Stimulated activated CD4-positive, alpha-beta T cell treated with anti-CD3 and anti-CD28 coated beads, TNF-alpha, amount 100 ng/mL, for 24 hours (primary cell): Measurements from ENCODE around the gene ADGRB3.
"Not testable (repeated sequence)": the region's sequence is repeated elsewhere in the genome, so short reads cannot be mapped to it uniquely, and the experiment has no call there.

Experiments
- DNase-seq, 3 experiments: peaks; one replicate each; pipeline ENCODE4 v3.0.0-alpha.2; 2020; ENCODE audit warnings: low read depth in 3 of 3

ADGRB3 gene

DNA sequence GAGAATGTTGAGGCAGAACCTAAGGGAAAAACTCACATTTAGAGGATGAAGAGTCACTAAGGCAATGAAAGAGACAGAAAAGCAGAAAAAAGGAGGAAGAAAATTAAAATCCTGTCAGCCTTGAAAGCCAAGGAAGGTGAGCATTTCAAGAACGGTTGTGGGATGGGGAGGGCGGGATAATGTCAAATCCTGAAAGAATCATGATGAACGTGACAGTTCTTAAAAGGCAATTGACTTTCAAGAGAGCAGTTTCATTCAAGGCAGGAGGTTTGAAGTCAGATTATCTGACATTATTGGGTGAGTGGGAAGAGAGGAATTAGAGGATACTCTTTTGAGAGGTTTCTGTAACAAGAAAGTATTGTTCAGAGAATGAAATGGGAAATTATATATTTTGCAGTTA lies 284.5 kb downstream of the ADGRB3 start:
- no peak for DNase-seq

GRCh38 chr6:68941345-68941744 lies 306.3 kb downstream of the ADGRB3 start:
- no peak for DNase-seq

- DNase-seq: no peak
Observed at GRCh38 chr6:68947721-68948120, 312.6 kb downstream of the ADGRB3 start.

DNA sequence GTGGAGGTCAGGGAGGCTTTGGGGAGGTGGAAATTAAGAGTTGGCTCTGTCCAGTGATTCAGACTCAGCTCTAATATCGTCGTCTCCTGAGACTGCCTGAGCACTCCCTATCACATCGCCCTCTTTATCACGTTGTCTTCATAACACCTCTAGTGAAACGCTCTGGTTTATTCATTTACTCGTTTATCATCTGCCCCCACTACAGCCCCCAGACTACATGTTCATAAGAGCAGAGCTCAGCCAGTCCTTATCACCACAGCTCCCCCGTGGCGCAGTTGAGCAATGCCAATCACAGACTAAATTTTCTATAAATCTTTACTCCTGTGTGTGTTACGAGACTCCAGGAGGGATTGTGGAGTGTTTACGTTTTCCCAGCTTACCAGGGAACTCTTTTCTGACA lies 316.2 kb downstream of the ADGRB3 start:
- no peak for DNase-seq

DNA sequence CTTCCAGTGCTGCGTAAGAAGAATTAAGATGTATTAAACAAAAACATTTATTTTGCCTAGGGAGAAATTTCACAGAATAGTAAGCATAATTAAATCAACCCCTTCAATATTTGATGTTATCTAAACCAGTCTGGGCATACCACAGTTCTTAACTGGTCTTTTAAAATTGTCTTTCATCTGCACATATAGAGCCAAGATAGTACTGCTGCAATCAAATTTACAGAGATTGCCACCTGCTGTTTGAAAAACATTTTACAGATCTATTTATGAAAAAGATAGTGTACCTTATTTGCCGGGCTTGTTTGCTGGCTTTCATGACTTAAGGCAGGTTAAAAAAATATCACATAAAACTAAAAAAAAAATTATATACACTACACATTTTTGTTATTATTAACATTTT lies 323.2 kb downstream of the ADGRB3 start:
- no peak for DNase-seq

GRCh38 chr6:68967549-68968300 lies 332.6 kb downstream of the ADGRB3 start:
- peak; percentile 26 to 30 (median 29) for DNase-seq

DNA sequence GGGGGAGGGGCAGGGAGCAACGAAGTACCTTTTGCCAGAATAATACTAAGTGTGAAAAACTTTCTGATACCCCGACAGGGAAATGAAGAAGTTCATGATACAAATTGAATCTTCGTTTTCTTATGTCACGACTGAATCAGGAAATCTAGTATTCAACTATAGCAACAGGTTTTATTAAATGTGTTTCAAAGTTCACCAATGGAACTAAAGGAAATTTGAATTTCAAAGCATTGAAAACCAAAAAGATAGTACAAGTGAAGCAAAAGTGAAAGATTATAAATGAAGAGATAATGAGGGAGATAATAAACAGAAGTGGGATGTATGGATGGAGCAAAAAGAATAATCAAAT lies 333.2 kb downstream of the ADGRB3 start:
- DNase-seq: no peak

GRCh38 chr6:68973066-68973465 lies 338.0 kb downstream of the ADGRB3 start:
- no peak for DNase-seq

DNA sequence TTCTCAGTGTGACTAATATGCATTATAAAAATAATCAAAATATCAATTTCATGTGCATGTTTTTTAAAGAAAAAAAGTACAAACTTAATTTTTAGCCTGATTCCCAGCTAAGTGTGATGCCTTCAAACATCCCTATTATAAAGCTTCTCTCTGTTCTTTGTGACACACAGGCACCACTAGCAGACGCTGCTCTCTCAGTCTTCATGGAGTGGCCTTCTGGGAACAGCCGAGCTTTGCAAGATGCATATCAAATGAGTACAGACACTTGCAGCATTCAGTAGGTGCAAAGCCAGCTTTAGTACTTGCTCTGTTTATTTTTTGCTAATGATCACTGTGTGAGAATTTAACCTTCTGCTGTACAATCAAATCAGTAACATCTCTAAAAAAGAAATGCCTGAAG lies 340.0 kb downstream of the ADGRB3 start:
- DNase-seq: no peak

DNA sequence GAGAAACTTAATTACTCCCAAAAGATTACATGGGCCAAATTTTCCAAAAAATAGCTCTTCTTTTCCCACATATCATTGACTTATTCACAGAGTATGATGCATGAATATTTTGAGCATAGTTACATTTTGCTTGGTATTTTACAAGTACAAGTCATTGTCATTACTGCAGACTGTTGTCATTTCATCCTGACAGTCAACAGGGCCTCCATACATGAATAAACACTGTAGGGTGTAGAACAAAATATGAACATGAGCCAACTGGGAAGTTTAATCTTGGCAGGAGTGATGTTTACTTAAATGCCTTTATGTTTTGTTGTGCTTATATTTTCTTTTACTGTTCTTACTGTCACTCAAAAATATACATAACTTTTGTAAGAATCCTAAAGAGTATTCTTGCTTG lies 340.7 kb downstream of the ADGRB3 start:
- DNase-seq: no peak

DNA sequence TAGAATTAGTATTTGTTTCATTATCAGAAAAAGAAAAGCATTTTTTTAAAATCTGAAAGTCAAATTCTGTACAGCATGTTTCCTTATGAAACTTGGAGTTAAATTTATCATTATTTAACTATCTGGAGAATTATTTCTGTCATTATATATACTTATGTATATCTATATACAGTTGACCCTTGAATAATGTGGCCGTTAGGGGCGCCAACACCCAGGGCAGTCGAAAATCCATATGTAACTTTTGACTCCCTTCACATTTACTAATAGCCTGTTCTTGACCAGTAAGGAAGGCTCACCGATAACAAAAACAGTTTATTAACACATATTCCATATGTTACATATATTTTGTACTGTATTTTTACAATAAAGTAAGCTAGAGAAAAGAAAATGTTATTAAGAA lies 341.2 kb downstream of the ADGRB3 start:
- DNase-seq: no peak

DNA sequence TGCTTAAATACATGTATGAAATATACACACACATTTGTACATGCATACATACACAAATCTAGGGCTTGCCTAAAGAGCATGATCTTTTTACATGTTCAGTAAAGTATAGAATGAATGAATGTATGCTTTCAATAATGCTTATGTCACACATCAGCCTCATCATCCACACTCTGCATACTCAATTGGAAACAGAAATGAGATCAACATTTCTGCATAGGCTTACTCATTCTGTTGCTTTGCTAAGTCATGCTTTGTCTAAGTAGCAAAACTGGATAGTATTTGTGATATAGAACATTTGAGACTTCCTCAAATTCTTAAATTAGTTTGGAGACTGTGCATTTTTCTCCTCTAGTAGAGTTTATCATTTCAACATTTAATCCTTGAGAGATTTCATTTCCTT lies 343.3 kb downstream of the ADGRB3 start:
- DNase-seq: no peak

- not testable (repeated sequence) for DNase-seq
Observed at GRCh38 chr6:68981668-68982067, 346.6 kb downstream of the ADGRB3 start.

DNA sequence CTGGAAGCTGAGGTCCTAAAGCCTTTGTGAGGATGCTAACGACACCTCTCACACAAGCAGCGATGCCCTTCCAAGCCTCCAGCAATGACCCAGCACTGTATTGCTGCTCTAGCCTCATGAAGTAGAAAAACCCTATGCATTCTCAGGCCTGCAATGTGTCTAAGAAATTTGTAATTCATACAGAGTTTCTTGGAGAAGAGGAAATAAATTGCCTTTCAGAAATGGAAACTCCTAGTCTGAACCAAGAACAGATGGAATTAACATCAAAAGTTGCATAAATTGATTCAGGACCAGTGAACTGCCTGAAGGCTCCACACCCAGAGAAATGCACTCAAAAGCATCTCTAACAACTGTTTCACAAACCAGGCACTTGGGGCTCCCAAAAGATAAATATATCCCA lies 353.6 kb downstream of the ADGRB3 start:
- DNase-seq: no peak

- DNase-seq: no peak
Observed at GRCh38 chr6:68990317-68990716, 355.2 kb downstream of the ADGRB3 start.

GRCh38 chr6:68993911-68994310 lies 358.8 kb downstream of the ADGRB3 start:
- no peak for DNase-seq

- no peak for DNase-seq
Observed at GRCh38 chr6:68994521-68994920, 359.4 kb downstream of the ADGRB3 start.

- no peak for DNase-seq
Observed at GRCh38 chr6:69005199-69005598, 370.1 kb downstream of the ADGRB3 start.

- no peak for DNase-seq
Observed at GRCh38 chr6:69007781-69008180, 372.7 kb downstream of the ADGRB3 start.

- no peak for DNase-seq
Observed at GRCh38 chr6:69012211-69012610, 377.1 kb downstream of the ADGRB3 start.

- no peak for DNase-seq
Observed at GRCh38 chr6:69012876-69013275, 377.8 kb downstream of the ADGRB3 start.

DNA sequence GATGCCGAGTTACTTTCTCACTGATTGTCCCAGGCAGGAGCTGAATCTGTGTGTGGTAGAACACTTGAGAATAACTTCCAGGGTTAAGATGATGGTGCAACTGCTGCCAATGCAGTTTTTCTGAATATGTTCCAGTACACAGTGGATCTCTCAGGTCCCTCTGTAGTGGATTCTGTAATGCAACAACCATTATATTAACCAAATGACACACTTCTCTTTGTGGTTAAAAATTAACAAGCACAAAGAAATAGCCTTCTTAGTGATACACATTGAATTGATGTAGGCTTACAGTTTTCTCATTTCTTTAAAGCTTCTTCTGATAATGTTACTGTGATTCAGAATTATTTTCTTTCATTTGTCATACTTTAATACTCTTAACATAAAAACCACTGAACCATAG lies 383.8 kb downstream of the ADGRB3 start:
- no peak for DNase-seq

GRCh38 chr6:69019832-69020231 lies 384.8 kb downstream of the ADGRB3 start:
- DNase-seq: no peak

GRCh38 chr6:69022993-69023392 lies 387.9 kb downstream of the ADGRB3 start:
- no peak for DNase-seq
